Erythroblast (primary cell): ENCODE results near the gene LSM11.

Experiments used
- GATA1 ChIP-seq: IDR thresholded peaks from 2 replicates; pipeline ENCODE4 v1.6.1; 2011; ENCODE audit warnings: low read depth, mild to moderate bottlenecking, control low read depth, low read length, moderate library complexity
- POLR2A ChIP-seq: IDR thresholded peaks from 2 replicates; pipeline ENCODE4 v1.6.1; 2011; ENCODE audit warnings: mild to moderate bottlenecking, low read length

DNA sequence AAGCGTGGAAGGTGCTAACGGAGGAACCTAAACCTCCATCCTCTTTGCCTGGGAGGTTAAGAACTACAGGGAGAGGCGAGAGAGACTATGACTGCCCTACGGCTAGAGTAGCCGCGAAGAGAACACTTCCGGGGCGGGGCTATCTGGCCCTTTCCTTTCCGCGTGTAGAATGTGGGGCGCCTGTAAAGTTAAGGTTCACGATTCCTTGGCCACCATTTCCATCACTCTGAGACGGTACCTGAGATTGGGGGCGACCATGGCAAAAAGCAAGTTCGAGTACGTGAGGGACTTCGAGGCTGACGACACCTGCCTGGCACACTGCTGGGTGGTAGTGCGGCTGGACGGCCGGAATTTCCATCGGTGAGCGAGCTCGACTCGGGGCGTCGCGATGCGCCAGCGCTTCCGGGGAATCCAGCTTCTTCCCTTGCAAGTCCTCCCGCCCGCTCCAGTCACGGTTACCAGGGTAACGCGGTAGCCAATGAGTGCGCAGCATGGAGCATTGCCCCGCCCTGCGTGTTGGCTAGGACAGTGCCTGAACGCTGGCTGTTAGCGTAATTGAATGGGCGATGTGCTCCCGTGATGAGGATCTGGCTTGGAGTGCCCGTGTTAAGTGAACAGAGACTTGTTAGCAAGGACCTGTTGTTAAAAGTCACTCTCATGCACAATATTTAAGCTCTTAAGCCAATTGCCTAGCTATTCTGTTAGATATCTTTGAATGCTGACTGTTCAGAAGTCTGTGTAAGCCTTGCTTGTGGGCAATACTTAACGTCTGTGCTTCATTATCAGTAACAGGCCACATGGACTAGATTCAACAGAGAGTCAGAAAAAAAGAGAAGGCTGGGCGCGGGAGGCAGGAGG, 12.0 kb upstream of the LSM11 start, which contains the start of gene THG1L:
- TF ChIP-seq POLR2A, result peak; percentile 96
- TF ChIP-seq GATA1, result no peak
